Sigmoid colon (tissue), 7 donors: Measurements from ENCODE around the gene ZNF276. TPM values are rescaled to one million over a fixed set of nuclear protein-coding genes. Genes with fewer than 3 reads are reported as not detected.

Source experiments
- DNase-seq: peaks from one replicate; pipeline ENCODE4 v3.0.0-alpha.2; 2019
- H3K27ac ChIP-seq, 4 donors: fragments of 200-600 bp; sonication (generic); one replicate each; pipeline ENCODE4 v1.5.1; 2016 to 2019; ENCODE audit warnings: mild to moderate bottlenecking in 1 of 4
- H3K27me3 ChIP-seq, 3 donors: fragments of 200-600 bp; sonication (generic); one replicate each; pipeline ENCODE4 v1.5.1; 2019; ENCODE audit warnings: mild to moderate bottlenecking in 1 of 3
- H3K36me3 ChIP-seq, 4 donors: fragments of 200-600 bp; sonication (generic); one replicate each; pipeline ENCODE4 v1.5.1; 2016 to 2019
- H3K4me1 ChIP-seq, 4 donors: fragments of 200-600 bp; sonication (generic); one replicate each; pipeline ENCODE4 v1.5.1; 2017 to 2019
- H3K4me3 ChIP-seq, 4 donors: fragments of 200-600 bp; sonication (generic); one replicate each; pipeline ENCODE4 v1.5.1; 2017 to 2019; ENCODE audit warnings: mild to moderate bottlenecking in 2 of 4, moderate library complexity in 1 of 4
- H3K9me3 ChIP-seq, 4 donors: fragments of 200-600 bp in 3 of 4; sonication (generic) in 3 of 4; one replicate each; pipeline versions ENCODE4 v1.5.1 to v1.6.1; 2013 to 2019
- EP300 ChIP-seq, 4 donors: sonication (generic); formaldehyde crosslinking; IDR thresholded peaks; one replicate each; pipeline ENCODE4 v1.6.1; 2017; ENCODE audit warnings: antibody characterized with exemption in 4 of 4
- POLR2A ChIP-seq, 2 donors: fragments of 450-650 bp; IDR thresholded peaks; one replicate each; pipeline ENCODE4 v1.6.1; 2016; ENCODE audit warnings: antibody characterized with exemption in 2 of 2, mild to moderate bottlenecking in 2 of 2, moderate library complexity in 2 of 2
- POLR2AphosphoS5 ChIP-seq, 4 donors: sonication (generic); formaldehyde crosslinking; IDR thresholded peaks; one replicate each; pipeline ENCODE4 v1.6.1; 2017; ENCODE audit warnings: antibody characterized with exemption in 4 of 4
- WGBS, 2 donors: extraction: QIAGEN DNeasy Blood & Tissue Kit; methylation state at CpG; one replicate each; pipeline ENCODE4 v1.1.7; 2013; 5-methylcytosine and 5-hydroxymethylcytosine counted together
- intact Hi-C: fragments of 100-400 bp; cut with DNase I; formaldehyde crosslinking; loops from one replicate; pipeline ENCODE4 v1.15.1; 2023
- polyA plus RNA-seq, 3 donors: library from polyadenylated mRNA; stranded (reverse); fragments of 200-250 nt; gene quantifications; one replicate each; pipeline ENCODE4 v1.2.3, GENCODE V29; 2013
- total RNA-seq, 4 donors: library from RNA; depleted of rRNA; stranded (reverse); fragments of >200 nt; gene quantifications; one replicate each; pipeline ENCODE4 v1.1.0, GENCODE V29; 2016
- TF ChIP-seq, protein P1 (sequence below), 4 experiments: fragments of 450-650 bp in 3 of 4; fragments of 200-600 bp in 1 of 4; IDR thresholded peaks; one replicate each; pipeline ENCODE4 v1.5.1; 2016 to 2019; ENCODE audit warnings: antibody characterized with exemption in 4 of 4, mild to moderate bottlenecking in 3 of 4, moderate library complexity in 2 of 4
- donor health status: healthy with polysubstance abuse.
- donor health status: Bipolar disorder and iron deficiency.
- donor health status: healthy.

The ZNF276 gene
- total and polyA plus RNA-seq, 7 donors = 7.2 to 32.3 (median 14.6) TPM

DNA sequence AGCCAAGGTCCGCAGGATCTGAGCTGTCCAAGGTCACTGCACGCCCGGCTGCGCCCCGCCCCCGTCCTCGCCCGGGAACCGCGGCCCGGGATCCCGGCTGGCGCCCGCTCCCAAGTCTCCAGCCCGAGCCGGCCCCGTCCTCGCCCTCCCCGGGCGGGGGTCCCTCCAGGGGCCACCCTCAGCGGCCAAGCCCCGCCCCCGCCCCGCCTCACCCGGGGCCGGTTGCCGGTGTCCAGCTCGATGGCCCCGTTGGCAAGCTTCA lies 855 bp upstream of the ZNF276 start:
- intact Hi-C loops = loop anchor here (2.0 to 5.0 kb wide), 3 partner anchors 20 to 483 kb away; partner anchors contain the start of genes CHMP1A, SPATA2L and SPATA33
- TF ChIP-seq, protein P1, sequence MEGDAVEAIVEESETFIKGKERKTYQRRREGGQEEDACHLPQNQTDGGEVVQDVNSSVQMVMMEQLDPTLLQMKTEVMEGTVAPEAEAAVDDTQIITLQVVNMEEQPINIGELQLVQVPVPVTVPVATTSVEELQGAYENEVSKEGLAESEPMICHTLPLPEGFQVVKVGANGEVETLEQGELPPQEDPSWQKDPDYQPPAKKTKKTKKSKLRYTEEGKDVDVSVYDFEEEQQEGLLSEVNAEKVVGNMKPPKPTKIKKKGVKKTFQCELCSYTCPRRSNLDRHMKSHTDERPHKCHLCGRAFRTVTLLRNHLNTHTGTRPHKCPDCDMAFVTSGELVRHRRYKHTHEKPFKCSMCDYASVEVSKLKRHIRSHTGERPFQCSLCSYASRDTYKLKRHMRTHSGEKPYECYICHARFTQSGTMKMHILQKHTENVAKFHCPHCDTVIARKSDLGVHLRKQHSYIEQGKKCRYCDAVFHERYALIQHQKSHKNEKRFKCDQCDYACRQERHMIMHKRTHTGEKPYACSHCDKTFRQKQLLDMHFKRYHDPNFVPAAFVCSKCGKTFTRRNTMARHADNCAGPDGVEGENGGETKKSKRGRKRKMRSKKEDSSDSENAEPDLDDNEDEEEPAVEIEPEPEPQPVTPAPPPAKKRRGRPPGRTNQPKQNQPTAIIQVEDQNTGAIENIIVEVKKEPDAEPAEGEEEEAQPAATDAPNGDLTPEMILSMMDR (IDR thresholded peaks at IDR 0.05) = no peak
- TF ChIP-seq POLR2AphosphoS5 (IDR thresholded peaks at IDR 0.05) (no peak), EP300 (IDR thresholded peaks at IDR 0.05) (no peak), POLR2A (IDR thresholded peaks at IDR 0.05) (no peak)
- H3K27me3 ChIP-seq = no peaks in the 10 kb centered on the region
- H3K36me3 ChIP-seq = peaks cover 9 to 29% (median 12%) of the 10 kb centered on the region in 4 donors
- H3K4me3 ChIP-seq = peak overlapping the region; percentile 74 to 98 (median 77)
- WGBS, 2 donors = 0 to 1% methylated on average over 29 of the region's 29 CpGs
- peaks cover 0 to 36% (median 31%) of the 10 kb centered on the region in 4 donors for H3K4me1 ChIP-seq
- DNase-seq = no peak
- H3K27ac ChIP-seq = peak overlapping the region; percentile 96 to 99 (median 98)
- H3K9me3 ChIP-seq = no peaks in the 10 kb centered on the region

DNA sequence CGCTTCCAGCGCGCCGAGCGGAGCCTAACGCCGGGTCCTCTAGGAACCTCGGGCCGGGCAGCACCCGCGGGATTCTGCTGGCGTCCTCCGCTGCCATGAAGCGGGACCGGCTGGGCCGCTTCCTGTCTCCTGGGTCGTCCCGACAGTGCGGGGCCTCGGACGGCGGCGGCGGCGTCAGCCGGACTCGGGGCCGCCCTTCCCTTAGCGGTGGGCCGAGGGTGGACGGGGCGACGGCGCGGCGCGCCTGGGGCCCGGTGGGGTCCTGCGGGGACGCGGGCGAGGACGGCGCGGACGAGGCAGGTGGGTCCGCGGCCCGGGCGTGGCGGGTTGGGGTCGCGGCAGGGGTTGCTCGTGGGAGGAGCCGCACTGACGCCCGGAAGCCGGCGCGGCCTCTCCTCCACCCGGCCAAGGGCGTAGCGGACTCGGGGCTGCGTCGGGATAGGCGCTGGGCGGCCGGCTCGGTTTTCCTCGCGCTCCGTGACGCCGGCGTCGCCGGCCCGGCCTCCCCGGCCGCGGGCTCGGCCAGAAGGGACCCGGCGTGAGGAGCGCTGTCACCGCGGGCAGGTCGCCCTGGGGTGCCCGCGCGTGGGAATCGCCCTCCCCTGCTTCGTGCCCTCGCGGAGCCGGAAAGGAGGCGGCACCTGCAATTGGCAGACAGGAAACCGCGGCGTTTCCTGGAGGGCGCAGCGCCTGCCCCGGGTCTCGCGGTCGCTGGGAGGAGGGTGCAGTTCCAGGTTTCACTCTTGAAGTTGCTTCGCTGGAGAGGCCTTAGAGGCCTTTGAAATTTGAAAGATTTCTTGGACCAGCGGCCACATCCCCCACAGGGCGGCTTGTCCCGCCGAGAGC lies 432 bp downstream of the ZNF276 start:
- 0 to 1% methylated on average over 112 of the region's 112 CpGs for WGBS, 2 donors
- Histone ChIP-seq H3K27ac (peak overlapping the region; percentile 96 to 99 (median 98)), H3K4me3 (peak overlapping the region; percentile 74 to 98 (median 77)), H3K9me3 (no peaks in the 10 kb centered on the region), H3K27me3 (no peaks in the 10 kb centered on the region), H3K4me1 (peaks cover 0 to 36% (median 31%) of the 10 kb centered on the region in 4 donors), H3K36me3 (peaks cover 9 to 39% (median 12%) of the 10 kb centered on the region in 4 donors)
- peak; percentile 84 for DNase-seq
- TF ChIP-seq EP300 (IDR thresholded peaks at IDR 0.05) = no peak
- no peak for TF ChIP-seq POLR2A (IDR thresholded peaks at IDR 0.05)
- TF ChIP-seq POLR2AphosphoS5 (IDR thresholded peaks at IDR 0.05) = peak in 3 of 4 donors; percentile 25 to 53 (median 36)
- intact Hi-C loops = loop anchor here (2.0 to 5.0 kb wide), 3 partner anchors 21 to 484 kb away; partner anchors contain the start of genes CHMP1A, SPATA2L and SPATA33

DNA sequence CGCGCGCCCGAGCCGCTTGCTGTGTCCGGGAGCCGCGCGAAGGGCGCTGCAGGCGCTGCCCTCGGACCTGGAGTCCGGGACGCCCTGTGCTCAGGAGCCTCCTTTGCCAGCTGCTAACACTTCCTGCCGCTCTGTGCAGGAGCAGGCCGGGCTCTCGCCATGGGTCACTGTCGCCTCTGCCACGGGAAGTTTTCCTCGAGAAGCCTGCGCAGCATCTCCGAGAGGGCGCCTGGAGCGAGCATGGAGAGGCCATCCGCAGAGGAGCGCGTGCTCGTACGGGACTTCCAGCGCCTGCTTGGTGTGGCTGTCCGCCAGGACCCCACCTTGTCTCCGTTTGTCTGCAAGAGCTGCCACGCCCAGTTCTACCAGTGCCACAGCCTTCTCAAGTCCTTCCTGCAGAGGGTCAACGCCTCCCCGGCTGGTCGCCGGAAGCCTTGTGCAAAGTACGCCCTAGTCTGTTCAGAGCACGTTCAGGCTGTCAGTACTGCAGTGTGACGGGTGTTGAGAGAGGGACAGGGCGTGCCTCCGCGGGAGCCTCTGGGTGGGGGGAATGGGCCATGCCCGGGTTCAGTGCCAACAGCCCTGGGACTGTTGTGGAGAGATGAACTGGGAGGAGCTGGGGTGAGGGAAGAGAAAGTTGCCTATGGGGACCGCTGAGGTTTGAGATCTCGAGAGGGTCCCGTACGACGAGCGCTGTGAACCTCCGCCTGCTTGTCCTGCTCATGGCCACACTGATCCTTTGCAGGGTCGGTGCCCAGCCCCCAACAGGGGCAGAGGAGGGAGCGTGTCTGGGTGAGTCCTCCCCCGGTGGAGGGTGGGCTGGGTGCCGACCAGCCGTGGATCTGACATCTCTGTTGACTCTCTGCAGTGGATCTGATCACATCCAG lies 1.3 kb downstream of the ZNF276 start:
- H3K4me1 ChIP-seq = peaks cover 0 to 36% (median 31%) of the 10 kb centered on the region in 4 donors

DNA sequence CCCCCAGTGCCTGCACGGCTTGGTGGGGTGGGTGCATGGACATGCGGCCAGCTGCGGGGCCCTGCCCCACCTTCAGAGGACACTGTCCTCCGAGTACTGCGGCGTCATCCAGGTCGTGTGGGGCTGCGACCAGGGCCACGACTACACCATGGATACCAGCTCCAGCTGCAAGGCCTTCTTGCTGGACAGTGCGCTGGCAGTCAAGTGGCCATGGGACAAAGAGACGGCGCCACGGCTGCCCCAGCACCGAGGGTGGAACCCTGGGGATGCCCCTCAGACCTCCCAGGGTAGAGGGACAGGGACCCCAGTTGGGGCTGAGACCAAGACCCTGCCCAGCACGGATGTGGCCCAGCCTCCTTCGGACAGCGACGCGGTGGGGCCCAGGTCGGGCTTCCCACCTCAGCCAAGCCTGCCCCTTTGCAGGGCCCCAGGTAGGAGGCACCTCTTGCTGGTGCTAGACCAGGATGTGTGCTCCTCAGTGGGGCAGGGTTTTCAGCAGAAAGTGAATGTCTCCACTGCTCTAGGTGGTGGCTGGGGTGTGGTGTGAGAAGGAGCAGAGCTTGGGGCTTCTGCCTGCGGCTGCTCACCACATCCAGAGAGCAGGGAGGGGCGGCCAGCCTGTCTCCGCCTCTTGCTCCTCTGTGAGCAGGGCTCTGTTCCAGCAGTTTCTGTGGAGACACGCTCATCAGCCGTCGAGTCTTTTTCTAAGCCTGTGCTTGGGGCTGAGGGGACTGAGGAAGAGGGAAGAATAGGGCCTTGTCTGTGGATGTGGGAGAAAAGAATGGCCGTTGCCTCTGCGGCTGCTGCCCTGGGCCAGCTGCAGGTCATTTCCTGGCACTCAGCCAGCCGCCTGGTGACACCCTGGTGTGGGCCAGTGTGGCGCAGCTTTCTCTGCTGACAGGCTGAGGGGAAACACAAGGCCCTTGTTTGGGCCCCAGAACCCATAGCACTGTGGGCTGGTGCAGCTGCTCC lies 2.2 kb downstream of the ZNF276 start:
- H3K4me1 ChIP-seq = peaks cover 0 to 36% (median 31%) of the 10 kb centered on the region in 4 donors
- peak overlapping the region; percentile 96 to 99 (median 98) for H3K27ac ChIP-seq
- DNase-seq = peak; percentile 77
- no peaks in the 10 kb centered on the region for H3K9me3 ChIP-seq
- WGBS, 2 donors = 72 to 78% methylated on average over 30 of the region's 30 CpGs
- H3K4me3 ChIP-seq = peak overlapping the region in 2 of 4 donors; percentile 75 to 98
- H3K27me3 ChIP-seq = no peaks in the 10 kb centered on the region
- TF ChIP-seq EP300 (IDR thresholded peaks at IDR 0.05) = no peak
- TF ChIP-seq POLR2A (IDR thresholded peaks at IDR 0.05) = no peak
- TF ChIP-seq, protein P1 (IDR thresholded peaks at IDR 0.05) = no peak
- TF ChIP-seq POLR2AphosphoS5 (IDR thresholded peaks at IDR 0.05) = no peak
- intact Hi-C loops = loop anchor here (5.0 kb wide), 2 partner anchors 66 to 486 kb away; partner anchors contain the start of genes CHMP1A and SPATA33
- H3K36me3 ChIP-seq = peaks cover 9 to 54% (median 20%) of the 10 kb centered on the region in 4 donors

More for the DNA sequence above, 1.3 kb downstream of the ZNF276 start:
- intact Hi-C loops = loop anchor here (5.0 kb wide), 2 partner anchors 65 to 485 kb away; partner anchors contain the start of genes CHMP1A and SPATA33
- TF ChIP-seq POLR2A (IDR thresholded peaks at IDR 0.05) = peak in 1 of 2 donors; percentile 24
- TF ChIP-seq, protein P1 (IDR thresholded peaks at IDR 0.05) = no peak
- TF ChIP-seq EP300 (IDR thresholded peaks at IDR 0.05) = no peak
- H3K4me3 ChIP-seq = peak overlapping the region; percentile 74 to 98 (median 77)
- WGBS, 2 donors = 9 to 20% methylated on average over 56 of the region's 56 CpGs
- H3K27me3 ChIP-seq = no peaks in the 10 kb centered on the region
- H3K27ac ChIP-seq = peak overlapping the region; percentile 96 to 99 (median 98)
- peak; percentile 77 for DNase-seq
- no peaks in the 10 kb centered on the region for H3K9me3 ChIP-seq
- peaks cover 9 to 47% (median 17%) of the 10 kb centered on the region in 4 donors for H3K36me3 ChIP-seq
